GM21360 (cell line): Measurements from ENCODE around the gene SLC35F1.
A peak's percentile ranks its signal among the peaks of the same experiment; 100 is the strongest.

Experiments
- ATAC-seq: cut with Tn5 transposase; IDR thresholded peaks from one replicate; pipeline ENCODE4 v1.9.1; 2021; ENCODE audit warnings: mild to moderate bottlenecking, moderate library complexity; ENCODE audit not compliant: unreplicated experiment

SLC35F1 gene

DNA sequence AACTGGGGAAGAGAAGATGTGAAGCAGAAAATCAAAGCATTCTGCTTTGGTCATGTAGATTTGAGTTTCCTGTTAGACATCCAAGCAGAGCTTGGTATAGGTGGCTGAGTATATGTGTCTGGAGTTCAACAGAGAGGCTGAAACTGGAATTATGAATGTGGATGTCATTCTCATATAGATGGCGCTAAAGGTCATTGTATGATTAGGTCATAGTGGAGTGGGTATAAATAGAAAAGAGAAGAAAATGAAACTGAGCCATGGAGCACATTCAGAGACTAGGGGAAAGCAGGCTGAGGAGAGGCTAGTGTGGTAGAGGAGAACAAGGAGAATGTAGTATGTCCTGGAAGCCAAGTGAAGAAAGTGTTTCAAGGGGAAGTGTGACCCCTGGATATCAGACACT, 345.4 kb downstream of the SLC35F1 start:
- ATAC-seq = peak; percentile 96

DNA sequence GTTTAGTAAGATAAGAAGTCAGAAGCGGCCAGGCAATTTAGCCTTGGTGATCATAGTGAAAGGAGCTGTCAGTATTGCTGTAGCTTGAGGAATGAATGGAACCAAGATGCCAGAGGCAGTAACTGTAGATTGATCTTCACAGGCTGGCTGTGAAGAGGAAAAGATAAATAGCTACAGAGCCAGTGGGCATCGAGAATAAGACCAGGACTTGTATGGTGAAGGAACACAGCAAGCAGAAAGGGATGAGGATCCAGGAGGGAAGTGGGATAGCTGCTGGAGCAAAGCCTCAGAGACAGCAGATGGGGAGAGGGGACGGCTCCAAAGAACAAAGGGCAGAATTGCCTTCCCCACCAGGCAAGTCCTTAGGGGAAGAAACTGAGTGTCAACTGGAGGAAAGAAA, 346.7 kb downstream of the SLC35F1 start:
- no peak for ATAC-seq

DNA sequence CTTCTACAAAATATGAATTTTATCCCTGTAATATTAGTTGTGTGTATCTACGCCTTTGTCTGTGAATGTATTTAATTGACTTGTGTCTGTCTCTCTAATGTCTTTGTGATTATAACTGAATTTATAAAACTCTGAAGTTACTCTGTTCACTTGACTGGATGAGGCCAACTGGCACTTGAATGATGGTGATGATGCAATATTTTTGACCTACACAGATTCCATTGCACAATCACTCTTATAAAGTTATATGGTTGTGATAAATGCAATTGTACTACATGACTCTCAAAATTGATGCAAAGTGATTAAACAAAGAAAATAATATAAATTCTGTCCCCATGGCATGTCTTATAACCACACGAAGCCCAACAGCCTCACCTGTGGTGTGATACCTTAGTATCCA, 353.8 kb downstream of the SLC35F1 start:
- ATAC-seq = no peak

DNA sequence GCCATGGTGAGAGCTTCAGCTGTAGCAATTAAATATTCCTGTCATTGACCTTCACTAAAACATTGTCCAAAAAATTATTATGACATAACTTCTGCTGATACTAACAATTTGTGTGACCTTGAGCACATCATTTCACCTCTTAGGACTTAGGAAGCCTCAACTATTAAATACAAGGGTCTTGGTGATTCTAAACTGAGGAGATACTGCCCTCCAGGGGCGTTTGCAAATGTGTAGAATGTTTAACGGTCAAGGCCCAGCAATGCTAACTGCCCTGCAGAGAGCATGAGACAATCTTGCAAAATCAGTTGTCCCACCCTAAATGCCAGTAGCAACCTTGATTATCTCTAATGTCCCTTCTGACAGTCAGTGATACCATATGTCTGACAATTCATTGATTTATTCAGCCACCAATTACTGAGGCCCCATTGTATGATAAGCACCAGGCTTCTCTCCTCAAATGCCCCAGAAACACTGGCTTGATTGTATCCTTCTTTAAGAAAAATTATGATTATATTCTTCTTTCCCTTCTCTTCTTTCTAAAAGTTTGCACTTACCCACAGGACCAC, 356.9 kb downstream of the SLC35F1 start:
- ATAC-seq = peak; percentile 75

DNA sequence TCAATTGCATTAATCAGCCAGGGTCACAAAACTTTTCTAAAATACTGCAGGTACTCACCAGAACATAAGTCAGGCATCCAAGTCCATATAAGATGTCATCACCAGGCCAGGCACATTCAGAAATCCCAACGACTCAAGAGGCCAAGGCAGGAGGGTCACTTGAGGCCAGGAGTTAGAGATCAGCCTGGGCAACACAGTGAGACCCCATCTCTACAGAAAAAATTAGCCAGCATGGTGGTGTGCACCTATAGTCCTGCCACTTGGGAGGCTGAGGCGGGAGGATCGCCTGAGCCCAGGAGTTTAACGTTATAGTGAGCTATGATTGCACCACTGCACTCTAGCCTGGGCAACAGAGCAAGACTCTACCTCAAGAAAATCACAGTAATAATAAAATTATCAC, 362.6 kb downstream of the SLC35F1 start:
- no peak for ATAC-seq

DNA sequence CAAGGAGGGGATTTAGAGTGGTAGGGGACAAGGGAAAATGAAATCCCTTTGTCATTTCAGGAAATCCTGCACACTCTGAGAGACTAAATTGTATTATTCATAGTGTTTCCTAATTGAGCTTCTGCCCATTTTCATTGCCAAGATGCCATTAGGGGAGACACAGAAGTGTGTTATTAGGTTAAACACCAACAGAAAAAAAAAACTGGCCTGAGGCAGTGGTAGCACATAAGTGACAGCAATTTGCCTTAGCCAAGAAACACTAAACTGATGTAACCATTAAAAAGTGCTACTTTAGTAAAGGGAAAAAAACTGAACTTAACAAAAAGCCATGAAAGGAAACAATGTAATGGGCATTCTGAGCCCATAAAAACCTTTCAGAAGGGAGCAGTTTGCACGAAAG, 370.6 kb downstream of the SLC35F1 start:
- ATAC-seq = no peak

DNA sequence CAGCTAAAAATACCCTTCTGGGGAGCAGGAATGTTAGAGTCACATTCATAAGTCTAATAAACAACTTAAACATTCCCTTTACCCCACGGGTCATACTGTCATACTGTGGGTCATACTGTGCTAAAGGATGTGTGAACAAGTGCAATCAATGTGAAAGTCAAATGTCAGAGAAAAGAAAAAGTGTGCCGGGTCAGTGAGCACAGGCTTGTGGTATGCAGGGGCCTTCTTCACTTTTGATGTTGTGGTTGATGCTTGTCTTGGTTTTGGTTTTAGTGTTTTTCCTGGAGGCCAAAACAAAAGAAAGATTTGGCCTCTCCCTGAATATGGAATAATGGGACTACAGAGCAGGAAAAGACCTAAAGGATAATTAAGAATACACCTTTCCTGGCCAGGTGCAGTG, 373.1 kb downstream of the SLC35F1 start:
- peak; percentile 100 for ATAC-seq

DNA sequence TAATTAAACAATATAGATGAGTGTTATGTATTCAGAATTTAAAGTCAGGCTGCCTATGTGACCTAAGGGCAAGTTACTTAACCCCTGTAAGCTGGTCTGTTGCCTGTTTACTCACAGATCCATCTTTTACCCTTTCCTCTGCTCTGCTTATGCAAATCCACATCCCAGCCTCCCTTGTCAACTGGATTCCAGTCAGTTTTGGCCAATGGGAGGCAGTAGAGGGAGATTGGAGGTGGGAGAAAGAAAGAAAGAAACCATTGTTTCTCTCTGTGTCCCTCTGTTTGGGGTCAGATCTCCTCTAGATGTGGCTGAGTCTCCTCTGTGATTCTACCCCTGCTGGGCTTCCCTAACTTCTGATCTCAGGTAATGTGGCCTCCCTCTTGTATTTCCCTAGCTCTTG, 374.2 kb downstream of the SLC35F1 start:
- ATAC-seq = no peak

DNA sequence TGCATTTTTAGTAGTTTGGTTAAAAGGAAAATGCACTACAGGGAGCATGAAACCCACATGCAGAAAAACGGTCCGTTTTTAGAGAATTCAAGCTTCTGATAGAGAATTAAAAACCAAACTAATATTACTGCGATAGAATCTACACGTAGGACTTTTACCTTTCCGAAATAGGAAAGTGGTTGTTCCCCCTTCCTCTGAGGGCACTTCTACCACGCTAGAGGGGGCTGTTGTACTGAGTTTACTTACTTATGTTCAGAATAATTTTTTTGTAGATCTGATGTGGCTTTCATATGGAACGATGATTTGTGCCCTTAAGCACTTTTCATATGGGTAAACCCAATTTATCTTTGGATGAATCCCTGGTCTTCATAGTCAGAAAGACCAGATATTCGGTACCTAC, 376.7 kb downstream of the SLC35F1 start:
- ATAC-seq = no peak

DNA sequence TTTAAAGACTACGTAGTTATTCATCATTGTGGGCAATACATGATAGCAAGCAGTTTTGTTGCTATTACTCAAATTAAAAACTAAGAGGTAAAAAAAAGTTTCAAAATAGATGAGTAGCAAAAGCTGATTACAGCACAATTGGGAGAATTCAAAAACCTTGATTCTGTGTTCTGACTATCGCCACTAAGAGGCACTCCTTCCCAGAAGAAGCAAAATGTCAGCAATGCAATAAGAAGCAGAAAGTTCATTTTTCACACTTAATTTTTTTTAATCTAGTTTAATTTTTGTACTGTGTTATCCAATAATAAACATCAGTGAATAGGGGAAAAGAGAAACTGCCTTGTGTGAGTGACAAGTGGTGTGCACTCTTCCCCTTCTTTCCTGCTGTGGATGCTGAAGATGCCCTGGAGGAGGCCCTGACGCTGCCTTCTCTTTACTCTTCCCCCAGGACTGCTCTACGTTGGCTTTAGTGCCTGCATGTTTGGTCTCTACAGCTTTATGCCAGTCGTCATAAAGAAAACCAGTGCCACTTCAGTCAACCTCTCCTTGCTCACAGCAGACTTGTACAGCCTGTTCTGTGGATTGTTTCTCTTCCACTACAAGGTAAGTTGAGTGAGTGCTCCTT, 377.8 kb downstream of the SLC35F1 start:
- ATAC-seq = no peak

DNA sequence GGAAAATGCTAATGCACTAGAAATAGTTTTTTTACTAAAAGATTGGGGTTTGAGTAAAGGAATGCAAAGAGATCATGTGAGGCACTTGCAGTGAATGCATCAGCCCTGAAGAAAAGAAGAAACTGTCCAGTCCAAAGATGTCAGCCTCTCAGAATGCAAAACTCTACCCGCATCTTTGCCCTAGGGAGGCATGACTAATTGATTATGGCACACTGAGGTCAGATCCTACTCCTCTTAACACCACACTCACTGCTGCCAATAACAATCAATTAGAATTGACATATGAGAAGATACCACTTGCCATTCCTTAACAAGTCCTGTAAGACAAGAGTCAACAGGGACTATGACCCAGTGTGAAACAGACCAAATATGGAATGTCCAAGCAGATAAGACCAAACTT, 378.7 kb downstream of the SLC35F1 start:
- no peak for ATAC-seq

DNA sequence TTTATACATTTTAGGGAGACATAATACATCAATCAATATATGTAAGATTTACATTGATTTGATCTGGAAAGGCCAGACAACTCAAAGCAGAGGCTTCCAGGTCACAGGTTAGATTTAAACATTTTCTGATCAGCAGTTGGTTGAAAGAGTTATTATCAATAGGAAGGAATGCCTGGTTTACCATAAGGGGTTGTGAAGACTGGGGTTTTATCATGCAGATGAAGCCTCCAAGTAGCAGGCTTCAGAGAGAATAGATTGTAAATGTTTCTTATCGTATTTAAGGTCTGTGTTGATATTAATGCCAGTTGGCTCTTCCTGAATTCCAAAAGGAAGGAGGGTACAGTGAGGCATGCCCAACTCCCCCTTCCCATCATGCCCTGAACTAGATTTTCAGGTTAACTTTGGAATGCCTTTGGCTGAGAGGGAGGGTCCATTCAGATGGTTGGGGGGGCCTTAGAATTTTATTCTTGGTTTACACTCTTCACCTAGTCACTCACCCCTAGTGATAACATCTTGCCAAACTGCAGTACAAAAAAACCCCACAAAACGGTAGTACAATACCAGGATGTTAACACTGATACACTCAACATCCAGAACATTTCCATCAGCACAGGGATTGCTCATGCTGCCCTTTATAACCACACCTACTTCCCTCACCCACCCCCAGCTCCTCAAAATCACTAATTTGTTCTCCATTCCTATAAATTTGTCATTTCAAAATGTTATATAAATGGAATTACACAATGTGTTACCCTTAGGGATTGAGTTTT, 381.5 kb downstream of the SLC35F1 start:
- no peak for ATAC-seq

DNA sequence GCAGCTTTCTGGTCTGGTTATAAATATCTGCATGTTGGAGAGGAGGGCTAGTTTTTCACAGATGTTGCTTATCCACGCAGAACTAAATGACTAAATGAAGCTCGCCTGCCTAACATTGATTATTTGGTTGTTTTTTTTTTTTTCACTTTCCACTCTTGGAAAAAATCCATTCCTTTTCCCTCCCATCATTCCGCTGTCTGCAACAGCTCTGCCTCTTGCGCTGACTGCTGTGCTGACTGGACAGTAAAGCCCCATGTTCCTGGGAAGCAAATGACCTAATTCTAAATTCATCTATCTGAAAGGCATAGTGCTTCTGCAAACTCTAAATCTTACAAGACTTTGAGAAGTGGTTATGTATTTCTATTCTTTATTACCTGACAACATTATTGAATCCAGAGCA, 385.5 kb downstream of the SLC35F1 start:
- no peak for ATAC-seq

DNA sequence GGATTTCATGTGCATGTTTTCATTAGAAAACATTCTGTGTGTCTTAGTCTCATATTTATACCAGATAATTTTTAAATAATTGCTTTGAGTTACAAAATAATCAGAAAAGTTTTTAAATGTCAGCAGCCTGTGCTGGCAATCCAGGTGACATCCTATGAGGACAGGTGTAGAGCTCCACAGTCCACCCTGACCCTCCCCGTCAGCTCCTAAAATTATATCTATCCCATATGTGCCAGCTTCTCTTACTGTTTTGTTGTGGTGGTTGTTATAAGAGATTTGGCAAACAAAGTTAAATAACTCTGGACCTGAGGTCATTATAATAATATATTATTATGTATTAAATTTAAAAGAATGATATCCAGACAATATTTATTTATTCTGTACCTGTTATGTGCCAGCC, 387.8 kb downstream of the SLC35F1 start:
- no peak for ATAC-seq

DNA sequence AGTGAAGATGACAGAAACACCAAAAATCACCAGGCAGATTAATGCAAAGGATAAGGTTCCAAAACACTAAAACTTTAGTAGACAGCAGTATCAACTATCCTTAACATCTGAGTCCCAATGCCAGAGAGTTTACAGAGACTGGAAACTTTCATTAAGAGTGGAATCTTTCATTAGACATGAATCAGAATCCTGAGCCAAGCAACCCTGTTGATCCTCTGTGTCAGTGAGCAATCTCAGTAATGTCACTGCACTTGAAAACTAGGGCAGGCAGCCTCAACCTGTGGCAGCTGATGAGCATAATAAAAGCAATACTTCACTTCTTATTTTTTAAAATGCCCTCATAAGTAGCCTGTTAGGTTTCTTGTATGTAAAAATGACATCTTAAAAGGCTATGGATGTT, 388.3 kb downstream of the SLC35F1 start:
- ATAC-seq = no peak

DNA sequence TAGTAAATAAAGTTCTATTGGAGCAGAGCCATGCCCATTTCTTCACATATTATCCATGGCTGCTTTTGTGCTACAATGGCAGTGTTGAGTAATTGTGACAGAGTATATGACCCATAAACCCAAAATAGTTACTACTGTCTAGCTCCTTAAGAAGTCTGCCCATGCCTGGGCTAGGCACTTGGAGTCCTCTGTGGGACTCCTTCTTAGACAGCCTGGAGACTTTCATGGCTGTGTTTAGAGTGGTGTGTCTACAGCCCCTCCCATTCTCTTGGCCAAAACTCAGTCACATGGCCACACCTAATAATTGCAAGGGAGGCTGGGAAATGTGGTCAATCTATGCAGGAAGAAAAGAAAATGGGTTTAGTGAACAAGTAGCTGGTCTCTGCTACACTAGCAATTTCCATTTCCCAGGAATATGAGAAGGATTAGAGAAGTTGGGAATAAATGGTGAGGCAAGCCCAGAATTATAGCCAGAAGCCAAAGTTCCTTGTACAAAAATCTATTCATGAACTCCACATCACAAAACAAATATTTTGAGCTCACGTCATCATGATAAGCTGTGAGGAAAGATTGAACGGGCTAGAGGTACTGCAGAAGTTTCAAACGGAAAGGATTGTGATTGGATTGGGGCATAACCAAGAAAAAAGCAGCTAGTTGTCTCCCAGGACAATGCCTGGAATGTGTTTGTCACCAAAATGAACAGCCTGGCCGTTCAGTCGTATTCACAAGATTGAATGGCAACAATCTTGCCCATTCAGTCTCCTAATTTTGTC, 389.3 kb downstream of the SLC35F1 start:
- ATAC-seq = no peak

DNA sequence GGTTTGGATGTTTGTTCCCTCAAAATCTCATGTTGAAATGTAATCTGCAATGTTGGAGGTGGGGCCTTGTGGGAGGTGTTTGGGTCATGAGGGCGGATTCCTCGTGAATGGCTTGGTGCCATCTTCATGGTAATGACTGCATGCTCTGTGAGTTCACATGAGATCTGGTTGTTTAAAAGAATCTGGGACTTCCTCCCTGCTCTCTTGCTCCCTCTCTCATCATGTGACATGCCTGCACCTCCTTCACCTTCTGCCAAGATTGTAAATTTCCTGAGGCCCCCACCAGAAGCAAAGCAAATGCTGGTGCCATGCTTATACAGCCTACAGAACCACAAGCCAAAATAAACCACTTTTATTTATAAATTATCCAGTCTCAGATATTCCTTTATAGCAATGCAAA, 390.8 kb downstream of the SLC35F1 start:
- ATAC-seq = no peak

DNA sequence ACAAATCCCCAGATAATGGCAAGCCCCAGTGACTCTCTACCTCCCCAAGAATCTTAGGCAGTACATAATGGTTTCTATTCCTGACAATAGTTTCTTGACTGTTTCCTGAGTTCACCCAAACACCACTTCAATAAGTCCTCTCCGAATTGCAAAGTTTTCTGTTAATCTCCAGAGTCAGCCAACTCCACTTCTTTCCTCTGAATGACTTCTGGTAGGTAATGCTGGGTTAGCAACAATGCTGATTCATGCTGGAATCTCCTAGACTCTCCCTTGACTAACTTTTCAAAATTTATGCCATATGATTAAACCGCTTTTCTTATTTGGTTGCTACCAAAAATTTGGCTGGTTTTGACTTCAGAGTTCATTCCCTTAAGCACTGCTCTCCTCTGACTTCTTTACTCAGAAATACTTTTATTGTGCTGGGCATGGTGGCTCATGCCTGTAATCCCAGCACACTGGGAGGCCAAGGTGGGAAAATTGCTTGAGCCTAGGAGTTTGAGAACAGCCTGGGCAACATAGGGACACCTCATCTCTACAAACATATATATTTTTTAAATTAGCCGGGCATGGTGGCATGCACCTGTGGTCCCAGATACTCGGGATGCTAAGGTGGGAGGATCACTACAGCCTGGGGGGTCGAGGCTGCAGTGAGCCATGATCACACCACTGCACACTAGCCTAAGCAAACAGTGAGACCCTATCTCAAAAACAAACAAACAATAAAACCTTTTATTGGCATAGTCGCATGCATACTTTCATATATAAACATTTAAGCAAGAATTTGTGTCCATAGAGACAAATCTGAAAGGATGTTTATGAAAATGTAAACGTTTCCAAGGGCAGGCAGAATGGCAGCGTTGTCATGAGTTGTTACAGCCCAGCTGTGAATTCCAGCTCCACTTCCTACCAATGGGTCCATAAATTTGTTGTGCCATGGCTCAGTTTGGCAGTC, 391.7 kb downstream of the SLC35F1 start:
- ATAC-seq = no peak

DNA sequence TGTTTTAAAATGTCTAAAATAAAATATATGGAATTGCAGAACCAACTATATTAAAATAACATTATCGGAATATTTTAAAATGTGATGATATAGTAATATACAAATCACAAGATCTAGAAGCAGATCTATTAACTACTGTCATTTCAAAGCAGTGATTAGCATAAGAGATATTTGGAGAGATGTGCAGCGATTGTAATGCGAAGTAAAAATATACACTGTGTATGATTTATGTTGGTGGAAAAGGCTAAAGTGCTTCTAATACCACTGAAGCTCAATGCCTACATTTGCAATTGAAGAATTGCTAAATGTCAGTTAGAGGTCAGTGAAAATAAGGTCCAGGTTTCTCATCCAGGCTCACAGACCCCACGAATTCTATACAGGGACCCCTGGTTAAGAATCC, 392.4 kb downstream of the SLC35F1 start:
- ATAC-seq = no peak

DNA sequence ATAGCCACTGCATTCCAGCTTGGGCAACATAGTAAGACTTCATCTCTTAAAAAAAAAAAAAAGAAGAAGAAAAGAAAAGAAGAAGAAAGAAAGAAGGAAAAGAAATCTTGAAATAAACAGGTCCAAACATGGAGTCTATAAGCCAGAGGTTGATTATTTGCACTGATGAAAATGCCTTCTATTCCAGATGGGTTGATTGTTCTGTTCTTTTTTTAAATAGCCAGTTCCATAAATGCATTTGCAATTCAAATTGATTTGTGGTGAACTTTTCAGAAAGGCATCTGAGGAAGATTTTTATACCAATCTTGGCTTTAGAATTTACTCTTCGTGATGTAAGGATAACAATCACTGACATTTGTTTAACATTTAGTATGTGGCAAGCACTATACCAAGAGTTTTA, 397.3 kb downstream of the SLC35F1 start:
- ATAC-seq = no peak

DNA sequence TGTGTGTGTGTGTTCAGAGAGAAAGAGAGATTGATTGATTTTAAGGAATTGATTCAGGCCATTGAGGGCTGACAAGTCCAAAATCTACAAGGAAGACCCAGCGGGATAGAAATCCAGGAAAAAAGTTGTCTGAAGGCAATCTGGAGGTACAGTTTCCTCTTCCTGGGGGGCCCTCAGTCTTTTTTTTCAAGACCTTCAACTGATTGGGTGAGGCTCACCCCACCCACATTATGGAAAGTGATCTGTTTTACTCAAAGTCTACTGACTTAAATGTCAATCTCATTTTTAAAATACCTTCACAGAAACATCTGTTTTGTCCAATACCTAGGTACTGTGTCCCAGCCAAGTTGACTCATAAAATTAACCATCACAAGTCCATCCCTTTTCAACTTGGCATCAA, 398.0 kb downstream of the SLC35F1 start:
- ATAC-seq = no peak
